K562 (cell line): ENCODE results near the gene POM121C. TPM values are rescaled to one million over a fixed set of nuclear protein-coding genes. Genes with fewer than 3 reads are reported as not detected.
A peak's percentile ranks its signal among the peaks of the same experiment; 100 is the strongest.
"Not testable (repeated sequence)": the region's sequence is repeated elsewhere in the genome, so short reads cannot be mapped to it uniquely, and the experiment has no call there.

Experiments
- CCNT2 ChIP-seq: IDR thresholded peaks from 2 replicates; pipeline ENCODE4 v1.6.1; 2011; ENCODE audit warnings: borderline replicate concordance, low read depth, mild to moderate bottlenecking, moderate library complexity, mixed read lengths, low read length; ENCODE audit not compliant: insufficient read length; ENCODE audit errors: extremely low read depth
- CXXC5 ChIP-seq: fragments of 250-450 bp; sonication (Bioruptor Pico); IDR thresholded peaks from 2 replicates; pipeline ENCODE4 v1.8.0; 2022; ENCODE audit warnings: inconsistent platforms, mild to moderate bottlenecking, moderate library complexity
- L3MBTL2 ChIP-seq: fragments of 450-650 bp; IDR thresholded peaks from 2 replicates; pipeline ENCODE4 v1.6.1; 2016; ENCODE audit warnings: mild to moderate bottlenecking, moderate library complexity
- TAF1 ChIP-seq: IDR thresholded peaks from 2 replicates; pipeline ENCODE4 v1.6.1; 2011; ENCODE audit warnings: mild to moderate bottlenecking, low read length, moderate library complexity; ENCODE audit not compliant: insufficient read depth, control insufficient read depth, severe bottlenecking; ENCODE audit errors: extremely low read depth
- ZBTB11 ChIP-seq, 3 experiments: fragments of 200-800 bp in 1 of 3; fragments of 250-450 bp in 1 of 3; fragments of 450-650 bp in 1 of 3; sonication (Bioruptor Pico) in 1 of 3; sonication (Bioruptor generic) in 1 of 3; formaldehyde crosslinking in 1 of 3; IDR thresholded peaks; 2 replicates each; pipeline versions ENCODE4 v1.6.1 to v1.8.0; 2016 to 2022; ENCODE audit warnings: mild to moderate bottlenecking in 2 of 3, missing genetic modification characterization in 2 of 3, missing compliant biosample characterization in 1 of 3, moderate library complexity in 1 of 3
- ZBTB17 ChIP-seq: fragments of 450-650 bp; formaldehyde crosslinking; IDR thresholded peaks from 2 replicates; pipeline ENCODE4 v1.4.0; 2020; ENCODE audit warnings: mild to moderate bottlenecking
- ZNF830 ChIP-seq: fragments of 250-450 bp; sonication (Bioruptor Pico); IDR thresholded peaks from 2 replicates; pipeline ENCODE4 v1.5.0; 2021; ENCODE audit warnings: mild to moderate bottlenecking
- polyA plus RNA-seq, 8 experiments: library from polyadenylated mRNA; depleted of rRNA in 4 of 8; stranded (reverse) in 5 of 8; unstranded in 3 of 8; fragments of >200 nt; fragmentation: Nextera tagmentation in 2 of 8; fragmentation: Illumina TruSeq in 1 of 8; extraction: Ambion mirVana in 2 of 8; extraction: Trizol in 1 of 8; gene quantifications; 2 replicates each; pipeline versions ENCODE4 v1.2.1 to v1.2.3, GENCODE V29; 2011 to 2014; ENCODE audit warnings: inconsistent platforms in 1 of 8, missing spikeins in 1 of 8
- total RNA-seq, 7 experiments: library from RNA; depleted of rRNA in 6 of 7; stranded (reverse); fragments of >200 nt in 6 of 7; fragmentation: Illumina TruSeq in 2 of 7; extraction: Trizol in 2 of 7; gene quantifications; 2 replicates each; pipeline versions ENCODE4 v1.2.1 to v1.2.3, GENCODE V29; 2011 to 2021; ENCODE audit warnings: low replicate concordance in 1 of 7
- TF ChIP-seq, protein P1 (sequence below), 2 experiments: fragments of 450-650 bp; formaldehyde crosslinking in 1 of 2; IDR thresholded peaks; 2 replicates each; pipeline versions ENCODE4 v1.4.0 to v1.6.1; 2014 to 2020; ENCODE audit warnings: mild to moderate bottlenecking in 2 of 2, borderline replicate concordance in 1 of 2, low read depth in 1 of 2
- TF ChIP-seq, protein P2 (sequence below): fragments of 450-650 bp; conservative IDR thresholded peaks from 2 replicates; pipeline ENCODE4 v1.6.1; 2016; ENCODE audit warnings: missing genetic modification characterization, low read depth, mild to moderate bottlenecking, control low read depth, missing compliant biosample characterization
- TF ChIP-seq, protein P3 (sequence below): conservative IDR thresholded peaks from 2 replicates; pipeline ENCODE4 v1.6.1; 2011; ENCODE audit warnings: low read depth, mild to moderate bottlenecking, low read length; ENCODE audit not compliant: control insufficient read depth

The POM121C gene
- total and polyA plus RNA-seq, 9 of the 15 experiments (the other 6 are each of a cell fraction or from before 2014, with no cell fraction given): 7.1 to 119 (median 21.4) TPM

- TF ChIP-seq, protein P1, sequence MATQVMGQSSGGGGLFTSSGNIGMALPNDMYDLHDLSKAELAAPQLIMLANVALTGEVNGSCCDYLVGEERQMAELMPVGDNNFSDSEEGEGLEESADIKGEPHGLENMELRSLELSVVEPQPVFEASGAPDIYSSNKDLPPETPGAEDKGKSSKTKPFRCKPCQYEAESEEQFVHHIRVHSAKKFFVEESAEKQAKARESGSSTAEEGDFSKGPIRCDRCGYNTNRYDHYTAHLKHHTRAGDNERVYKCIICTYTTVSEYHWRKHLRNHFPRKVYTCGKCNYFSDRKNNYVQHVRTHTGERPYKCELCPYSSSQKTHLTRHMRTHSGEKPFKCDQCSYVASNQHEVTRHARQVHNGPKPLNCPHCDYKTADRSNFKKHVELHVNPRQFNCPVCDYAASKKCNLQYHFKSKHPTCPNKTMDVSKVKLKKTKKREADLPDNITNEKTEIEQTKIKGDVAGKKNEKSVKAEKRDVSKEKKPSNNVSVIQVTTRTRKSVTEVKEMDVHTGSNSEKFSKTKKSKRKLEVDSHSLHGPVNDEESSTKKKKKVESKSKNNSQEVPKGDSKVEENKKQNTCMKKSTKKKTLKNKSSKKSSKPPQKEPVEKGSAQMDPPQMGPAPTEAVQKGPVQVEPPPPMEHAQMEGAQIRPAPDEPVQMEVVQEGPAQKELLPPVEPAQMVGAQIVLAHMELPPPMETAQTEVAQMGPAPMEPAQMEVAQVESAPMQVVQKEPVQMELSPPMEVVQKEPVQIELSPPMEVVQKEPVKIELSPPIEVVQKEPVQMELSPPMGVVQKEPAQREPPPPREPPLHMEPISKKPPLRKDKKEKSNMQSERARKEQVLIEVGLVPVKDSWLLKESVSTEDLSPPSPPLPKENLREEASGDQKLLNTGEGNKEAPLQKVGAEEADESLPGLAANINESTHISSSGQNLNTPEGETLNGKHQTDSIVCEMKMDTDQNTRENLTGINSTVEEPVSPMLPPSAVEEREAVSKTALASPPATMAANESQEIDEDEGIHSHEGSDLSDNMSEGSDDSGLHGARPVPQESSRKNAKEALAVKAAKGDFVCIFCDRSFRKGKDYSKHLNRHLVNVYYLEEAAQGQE (IDR thresholded peaks at IDR 0.05; ENCODE audit: borderline replicate concordance): not testable (repeated sequence)
- TF ChIP-seq, protein P1 (CRISPR knock-in tag; IDR thresholded peaks at IDR 0.05; ENCODE audit: low read depth): peak; percentile 81; the same call in 1 of the 2 replicates
- TF ChIP-seq ZNF830 (CRISPR knock-in tag): 0 out of 2 replicates have a peak, but pooled peaks have one; percentile 22
- TF ChIP-seq, protein P2, sequence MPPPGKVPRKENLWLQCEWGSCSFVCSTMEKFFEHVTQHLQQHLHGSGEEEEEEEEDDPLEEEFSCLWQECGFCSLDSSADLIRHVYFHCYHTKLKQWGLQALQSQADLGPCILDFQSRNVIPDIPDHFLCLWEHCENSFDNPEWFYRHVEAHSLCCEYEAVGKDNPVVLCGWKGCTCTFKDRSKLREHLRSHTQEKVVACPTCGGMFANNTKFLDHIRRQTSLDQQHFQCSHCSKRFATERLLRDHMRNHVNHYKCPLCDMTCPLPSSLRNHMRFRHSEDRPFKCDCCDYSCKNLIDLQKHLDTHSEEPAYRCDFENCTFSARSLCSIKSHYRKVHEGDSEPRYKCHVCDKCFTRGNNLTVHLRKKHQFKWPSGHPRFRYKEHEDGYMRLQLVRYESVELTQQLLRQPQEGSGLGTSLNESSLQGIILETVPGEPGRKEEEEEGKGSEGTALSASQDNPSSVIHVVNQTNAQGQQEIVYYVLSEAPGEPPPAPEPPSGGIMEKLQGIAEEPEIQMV: 0 out of 2 replicates have a peak, but pooled peaks have one; percentile 16
- TF ChIP-seq ZBTB11 (CRISPR knock-in tag; IDR thresholded peaks at IDR 0.05): peak in 2 of 3 experiments; percentile 70 to 90; a peak in 4 of 6 replicates
- peak; percentile 76 for TF ChIP-seq ZBTB17
- peak; percentile 79 for TF ChIP-seq TAF1
- peak; percentile 10 for TF ChIP-seq CCNT2
- TF ChIP-seq CXXC5: peak; percentile 84
- TF ChIP-seq L3MBTL2: peak; percentile 24; the same call in 1 of the 2 replicates
- TF ChIP-seq, protein P3, sequence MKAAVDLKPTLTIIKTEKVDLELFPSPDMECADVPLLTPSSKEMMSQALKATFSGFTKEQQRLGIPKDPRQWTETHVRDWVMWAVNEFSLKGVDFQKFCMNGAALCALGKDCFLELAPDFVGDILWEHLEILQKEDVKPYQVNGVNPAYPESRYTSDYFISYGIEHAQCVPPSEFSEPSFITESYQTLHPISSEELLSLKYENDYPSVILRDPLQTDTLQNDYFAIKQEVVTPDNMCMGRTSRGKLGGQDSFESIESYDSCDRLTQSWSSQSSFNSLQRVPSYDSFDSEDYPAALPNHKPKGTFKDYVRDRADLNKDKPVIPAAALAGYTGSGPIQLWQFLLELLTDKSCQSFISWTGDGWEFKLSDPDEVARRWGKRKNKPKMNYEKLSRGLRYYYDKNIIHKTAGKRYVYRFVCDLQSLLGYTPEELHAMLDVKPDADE: peak; percentile 67
Observed at GRCh38 chr7:75485979-75486643, at the start of gene POM121C (continued).
